ENCODE data around the gene STXBP4. TPM values are rescaled to one million over a fixed set of nuclear protein-coding genes. Genes with fewer than 3 reads are reported as not detected.

The STXBP4 gene
- total RNA-seq, 1 experiment from 2014 or later = 12.0 TPM

DNA sequence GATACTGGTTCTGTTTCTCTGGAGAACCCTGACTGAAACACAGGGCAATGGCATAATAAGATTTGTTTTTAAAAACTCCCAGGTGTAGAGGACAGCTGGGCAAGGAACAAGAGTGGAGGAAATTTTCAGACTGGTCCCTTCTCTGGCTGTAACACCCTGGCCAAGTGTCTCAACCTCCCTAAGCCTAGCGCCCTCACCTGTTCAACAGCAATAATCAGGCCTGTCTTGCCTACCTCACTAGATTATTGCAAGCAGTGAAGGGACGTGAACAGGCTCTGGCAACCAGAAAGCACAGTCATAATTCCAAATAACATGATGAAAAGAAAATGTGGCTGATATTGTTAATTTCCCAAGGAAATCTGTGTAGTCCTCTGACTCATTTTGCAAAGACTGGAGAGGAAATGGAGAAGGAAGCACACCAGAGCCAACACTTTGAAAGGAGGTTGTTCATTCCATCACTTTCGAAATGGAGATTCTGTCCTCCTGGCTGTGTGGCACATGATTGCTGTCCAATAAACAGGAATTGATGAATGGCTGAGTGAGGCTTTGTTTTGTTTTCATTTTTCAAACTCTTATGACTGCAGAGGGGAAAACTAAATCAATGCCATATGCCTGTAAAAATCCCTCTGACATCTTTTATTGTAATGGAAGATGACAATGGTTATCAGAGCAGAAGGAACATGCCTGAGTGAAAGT lies 208.7 kb downstream of the STXBP4 start:
- no peaks in the 10 kb centered on the region for H3K9me3 ChIP-seq (ENCODE audit: insufficient read depth, low read depth)
- no peaks in the 10 kb centered on the region for H3K36me3 ChIP-seq (ENCODE audit: low read depth)
- H4K20me1 ChIP-seq (ENCODE audit: insufficient read depth) = no peaks in the 10 kb centered on the region
- no peaks in the 10 kb centered on the region for H3K4me1 ChIP-seq (replicated peaks; ENCODE audit: insufficient read depth)
- H2AFZ ChIP-seq = no peak overlapping the region
- DNase-seq = no peak
- H3K4me3 ChIP-seq = no peak overlapping the region
- ChIA-PET POLR2A (ENCODE audit: unreplicated experiment) (no interaction called here), CTCF (no interaction called here)
- H3F3A ChIP-seq (ENCODE audit: insufficient read depth, low read depth) = no peaks in the 10 kb centered on the region
- no TSS peak for BruUV-seq (replicated peaks)
- intact Hi-C loops (cut with micrococcal nuclease; ENCODE audit: unreplicated experiment) = loop anchor here (5.0 kb wide), 1 partner anchor 60 kb away; no protein-coding TSS in a partner anchor
- TF ChIP-seq, protein P1, sequence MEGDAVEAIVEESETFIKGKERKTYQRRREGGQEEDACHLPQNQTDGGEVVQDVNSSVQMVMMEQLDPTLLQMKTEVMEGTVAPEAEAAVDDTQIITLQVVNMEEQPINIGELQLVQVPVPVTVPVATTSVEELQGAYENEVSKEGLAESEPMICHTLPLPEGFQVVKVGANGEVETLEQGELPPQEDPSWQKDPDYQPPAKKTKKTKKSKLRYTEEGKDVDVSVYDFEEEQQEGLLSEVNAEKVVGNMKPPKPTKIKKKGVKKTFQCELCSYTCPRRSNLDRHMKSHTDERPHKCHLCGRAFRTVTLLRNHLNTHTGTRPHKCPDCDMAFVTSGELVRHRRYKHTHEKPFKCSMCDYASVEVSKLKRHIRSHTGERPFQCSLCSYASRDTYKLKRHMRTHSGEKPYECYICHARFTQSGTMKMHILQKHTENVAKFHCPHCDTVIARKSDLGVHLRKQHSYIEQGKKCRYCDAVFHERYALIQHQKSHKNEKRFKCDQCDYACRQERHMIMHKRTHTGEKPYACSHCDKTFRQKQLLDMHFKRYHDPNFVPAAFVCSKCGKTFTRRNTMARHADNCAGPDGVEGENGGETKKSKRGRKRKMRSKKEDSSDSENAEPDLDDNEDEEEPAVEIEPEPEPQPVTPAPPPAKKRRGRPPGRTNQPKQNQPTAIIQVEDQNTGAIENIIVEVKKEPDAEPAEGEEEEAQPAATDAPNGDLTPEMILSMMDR (conservative IDR thresholded peaks at IDR 0.05) = no peak
- no peak for TF ChIP-seq EZH2 (IDR thresholded peaks at IDR 0.05; ENCODE audit: low read depth)
- no peaks in the 10 kb centered on the region for H3K27me3 ChIP-seq (ENCODE audit: insufficient read depth, low read depth)
- H3K27ac ChIP-seq = no peak overlapping the region
- H3K4me2 ChIP-seq = no peak overlapping the region
- H3K79me2 ChIP-seq (ENCODE audit: low read depth) = no peaks in the 10 kb centered on the region
- H3K9me2 ChIP-seq (ENCODE audit: insufficient read depth) = no peaks in the 10 kb centered on the region

DNA sequence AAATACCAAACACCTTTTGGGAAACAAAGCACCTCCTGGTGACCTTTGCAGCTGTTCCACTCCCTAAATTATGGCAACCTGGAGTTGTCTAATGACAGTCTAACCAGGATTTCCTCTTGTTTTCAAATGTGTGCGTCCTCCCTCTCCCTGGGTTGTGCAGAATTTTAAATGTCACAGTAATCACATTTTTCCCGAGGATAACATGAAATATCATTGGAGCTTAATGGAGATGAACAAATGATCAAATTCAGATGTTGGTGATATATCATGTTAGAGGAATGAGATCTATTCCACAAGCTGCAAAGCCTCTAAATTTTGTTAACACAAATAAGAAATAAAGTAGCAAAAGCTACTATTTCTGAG lies 209.3 kb downstream of the STXBP4 start:
- BruUV-seq (replicated peaks) = no TSS peak

DNA sequence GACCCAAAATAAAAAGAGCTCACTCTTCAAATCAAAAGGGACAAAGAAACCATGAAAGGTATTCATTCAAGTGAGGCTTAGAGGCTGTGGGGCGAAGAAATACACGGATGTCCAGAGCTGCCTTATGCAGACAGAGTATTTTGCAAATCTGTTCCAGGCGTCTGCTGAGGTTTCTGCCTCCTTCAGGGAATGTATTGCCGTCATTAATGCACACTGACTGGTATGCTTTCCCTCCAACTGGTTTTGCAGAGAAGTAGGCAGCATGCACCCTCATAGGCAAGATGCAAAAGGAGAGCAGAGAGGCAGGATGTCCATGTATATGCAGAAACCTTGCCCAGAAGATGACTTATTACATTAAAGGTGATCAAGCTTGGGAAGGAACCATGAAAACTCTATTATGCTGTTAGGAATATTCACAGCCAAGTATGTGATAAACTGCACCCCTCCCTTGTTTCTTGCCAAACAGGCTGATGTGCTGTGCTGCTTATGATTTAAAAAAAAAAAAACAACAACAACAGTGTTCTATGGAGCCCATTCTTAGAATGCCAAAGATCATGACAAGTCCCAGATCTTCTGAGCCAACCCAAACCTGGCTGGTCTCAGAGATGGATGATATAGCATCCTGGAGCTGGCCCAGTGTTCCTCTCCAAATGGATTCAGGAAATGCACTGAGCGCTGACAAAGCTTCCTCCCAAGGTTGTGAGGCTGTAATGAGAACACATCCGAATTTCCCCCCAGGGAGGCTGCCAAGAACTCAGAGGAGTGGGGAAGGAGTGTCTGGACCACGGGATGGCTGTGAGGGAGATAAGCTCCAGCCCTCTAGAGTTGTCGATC lies 218.6 kb downstream of the STXBP4 start:
- no peak overlapping the region for H3K4me3 ChIP-seq
- no peak for DNase-seq
- no peaks in the 10 kb centered on the region for H3K79me2 ChIP-seq (ENCODE audit: low read depth)
- TF ChIP-seq, protein P1 (conservative IDR thresholded peaks at IDR 0.05) = no peak
- no peak for TF ChIP-seq EZH2 (IDR thresholded peaks at IDR 0.05; ENCODE audit: low read depth)
- H3K27me3 ChIP-seq (ENCODE audit: insufficient read depth, low read depth) = peaks cover 7% of the 10 kb centered on the region; the same call in 1 of the 2 replicates
- intact Hi-C loops (cut with micrococcal nuclease; ENCODE audit: unreplicated experiment) = no loop called here
- H3K4me2 ChIP-seq = no peak overlapping the region
- H3F3A ChIP-seq (ENCODE audit: insufficient read depth, low read depth) = no peaks in the 10 kb centered on the region
- H3K27ac ChIP-seq = no peak overlapping the region
- no peak overlapping the region for H2AFZ ChIP-seq
- no peaks in the 10 kb centered on the region for H3K36me3 ChIP-seq (ENCODE audit: low read depth)
- ChIA-PET POLR2A (ENCODE audit: unreplicated experiment) (no interaction called here), CTCF (no interaction called here)
- BruUV-seq (replicated peaks) = no TSS peak
- H4K20me1 ChIP-seq (ENCODE audit: insufficient read depth) = no peaks in the 10 kb centered on the region
- H3K9me2 ChIP-seq (ENCODE audit: insufficient read depth) = no peaks in the 10 kb centered on the region
- no peaks in the 10 kb centered on the region for H3K4me1 ChIP-seq (replicated peaks; ENCODE audit: insufficient read depth)
- no peaks in the 10 kb centered on the region for H3K9me3 ChIP-seq (ENCODE audit: insufficient read depth, low read depth)

More for the DNA sequence above, 209.3 kb downstream of the STXBP4 start:
- TF ChIP-seq, protein P1 (conservative IDR thresholded peaks at IDR 0.05) = no peak
- no peak for TF ChIP-seq EZH2 (IDR thresholded peaks at IDR 0.05; ENCODE audit: low read depth)
- ChIA-PET POLR2A (ENCODE audit: unreplicated experiment) (no interaction called here), CTCF (no interaction called here)
- Histone ChIP-seq H3F3A (ENCODE audit: insufficient read depth, low read depth) (no peaks in the 10 kb centered on the region), H3K79me2 (ENCODE audit: low read depth) (no peaks in the 10 kb centered on the region), H3K27ac (no peak overlapping the region), H2AFZ (no peak overlapping the region), H3K4me2 (no peak overlapping the region), H3K4me1 (replicated peaks; ENCODE audit: insufficient read depth) (no peaks in the 10 kb centered on the region), H3K9me2 (ENCODE audit: insufficient read depth) (no peaks in the 10 kb centered on the region), H4K20me1 (ENCODE audit: insufficient read depth) (no peaks in the 10 kb centered on the region), H3K9me3 (ENCODE audit: insufficient read depth, low read depth) (no peaks in the 10 kb centered on the region), H3K27me3 (ENCODE audit: insufficient read depth, low read depth) (no peaks in the 10 kb centered on the region), H3K36me3 (ENCODE audit: low read depth) (no peaks in the 10 kb centered on the region), H3K4me3 (no peak overlapping the region)
- DNase-seq = no peak
- intact Hi-C loops (cut with micrococcal nuclease; ENCODE audit: unreplicated experiment) = loop anchor here (5.0 kb wide), 1 partner anchor 59 kb away; no protein-coding TSS in a partner anchor
